Transverse colon (tissue), 4 donors: ENCODE measurements around the gene STRN3. TPM values are rescaled to one million over a fixed set of nuclear protein-coding genes. Genes with fewer than 3 reads are reported as not detected.

Experiments used
- DNase-seq: peaks from one replicate; pipeline ENCODE4 v3.0.0-alpha.2; 2019
- H3K27ac ChIP-seq, 4 donors: fragments of 200-600 bp; sonication (generic); 2 replicates each; pipeline ENCODE4 v1.5.1; 2016 to 2018; ENCODE audit warnings: inconsistent platforms in 4 of 4
- H3K27me3 ChIP-seq: fragments of 200-600 bp; sonication (generic); 2 replicates; pipeline ENCODE4 v1.5.1; 2017; ENCODE audit warnings: inconsistent platforms
- H3K36me3 ChIP-seq, 4 donors: fragments of 200-600 bp; sonication (generic); 2 replicates each; pipeline ENCODE4 v1.5.1; 2017 to 2019; ENCODE audit warnings: inconsistent platforms in 4 of 4
- H3K4me1 ChIP-seq, 4 donors: fragments of 200-600 bp; sonication (generic); 2 replicates each; pipeline ENCODE4 v1.5.1; 2017 to 2020; ENCODE audit warnings: inconsistent platforms in 4 of 4
- H3K4me3 ChIP-seq, 4 donors: fragments of 200-600 bp; sonication (generic); 1 replicate in 1 of 4; 2 replicates in 3 of 4; pipeline versions ENCODE4 v1.5.1 to v1.6.1; 2017 to 2019; ENCODE audit warnings: inconsistent platforms in 4 of 4
- H3K9me3 ChIP-seq, 2 donors: fragments of 200-600 bp; sonication (generic); 2 replicates each; pipeline ENCODE4 v1.5.1; 2017 to 2019; ENCODE audit warnings: inconsistent platforms in 2 of 2
- CTCF ChIP-seq, 5 experiments: fragments of 200-600 bp in 3 of 5; fragments of 450-650 bp in 2 of 5; sonication (generic) in 3 of 5; IDR thresholded peaks; 1 replicate in 2 of 5; 2 replicates in 3 of 5; pipeline ENCODE4 v1.5.1; 2016 to 2017; ENCODE audit warnings: antibody characterized with exemption in 5 of 5, inconsistent platforms in 3 of 5, mild to moderate bottlenecking in 2 of 5, moderate library complexity in 1 of 5
- EP300 ChIP-seq: sonication (generic); formaldehyde crosslinking; IDR thresholded peaks from one replicate; pipeline ENCODE4 v1.6.1; 2017; ENCODE audit warnings: antibody characterized with exemption, low read depth
- POLR2A ChIP-seq: fragments of 450-650 bp; IDR thresholded peaks from one replicate; pipeline ENCODE4 v1.6.1; 2016; ENCODE audit warnings: antibody characterized with exemption, mild to moderate bottlenecking, moderate library complexity
- POLR2AphosphoS5 ChIP-seq, 3 donors: sonication (generic); formaldehyde crosslinking; IDR thresholded peaks; one replicate each; pipeline ENCODE4 v1.6.1; 2016; ENCODE audit warnings: antibody characterized with exemption in 3 of 3
- WGBS, 2 donors: methylation state at CpG; one replicate each; pipeline ENCODE4 v1.1.5; 2018; ENCODE audit warnings: low coverage in 1 of 2; 5-methylcytosine and 5-hydroxymethylcytosine counted together
- in situ Hi-C, 4 donors: fragments of 200-750 bp; cut with MboI; loops; one replicate each; pipeline versions ENCODE4 v1.15.0 to v1.15.1; 2017; ENCODE audit warnings: low sequenced_read_pairs in 3 of 4, low pct_ligation_motif_present in 1 of 4, low pct_unique_long_range_greater_than_20kb in 1 of 4
- intact Hi-C: fragments of 100-400 bp; cut with DNase I; formaldehyde crosslinking; loops from one replicate; pipeline ENCODE4 v1.15.1; 2023; ENCODE audit warnings: low total_unique reads
- total RNA-seq, 4 donors: library from RNA; depleted of rRNA; stranded (reverse); fragments of >200 nt; gene quantifications; one replicate each; pipeline ENCODE4 v1.1.0, GENCODE V29; 2016

The STRN3 gene
- total RNA-seq, 4 donors from 2014 or later = 42.3 to 57.5 (median 51.5) TPM

- peaks cover 0 to 1% (median 0%) of the 10 kb centered on the region in 4 donors for H3K36me3 ChIP-seq
- intact Hi-C loops = no loop called here
- no peak overlapping the region for H3K27ac ChIP-seq
- H3K4me3 ChIP-seq = no peak overlapping the region
- no peak for TF ChIP-seq EP300
- DNase-seq = no peak
- peaks cover 0 to 14% (median 3%) of the 10 kb centered on the region in 4 donors for H3K4me1 ChIP-seq
- H3K9me3 ChIP-seq = no peaks in the 10 kb centered on the region
- in situ Hi-C loops = no loop called here
- no peaks in the 10 kb centered on the region for H3K27me3 ChIP-seq
These were observed 97.7 kb downstream of the STRN3 start for GRCh38 chr14:30928462-30928861.

GRCh38 chr14:30925254-30925653 lies 100.9 kb downstream of the STRN3 start:
- Histone ChIP-seq H3K27ac (no peak overlapping the region), H3K27me3 (no peaks in the 10 kb centered on the region), H3K4me3 (no peak overlapping the region), H3K36me3 (no peaks in the 10 kb centered on the region), H3K9me3 (no peaks in the 10 kb centered on the region), H3K4me1 (peaks cover 0 to 16% (median 3%) of the 10 kb centered on the region in 4 donors)
- in situ Hi-C loops (no loop called here), intact Hi-C loops (no loop called here)
- 88 to 90% methylated on average over 2 of the region's 2 CpGs for WGBS, 2 donors
- TF ChIP-seq CTCF (IDR thresholded peaks at IDR 0.05) (no peak), EP300 (no peak), POLR2AphosphoS5 (IDR thresholded peaks at IDR 0.05) (no peak), POLR2A (no peak)
- no peak for DNase-seq

- TF ChIP-seq CTCF (IDR thresholded peaks at IDR 0.05) (no peak), POLR2AphosphoS5 (IDR thresholded peaks at IDR 0.05) (no peak), POLR2A (no peak), EP300 (no peak)
- in situ Hi-C loops = loop anchor here in 2 of 4 donors (25.0 kb wide), 1 partner anchor 259 kb away; no protein-coding TSS in a partner anchor
- intact Hi-C loops = no loop called here
These were observed 104.4 kb downstream of the STRN3 start for GRCh38 chr14:30921788-30922187.

GRCh38 chr14:30921305-30921704 lies 104.9 kb downstream of the STRN3 start:
- Histone ChIP-seq H3K4me1 (peaks cover 0 to 5% (median 0%) of the 10 kb centered on the region in 4 donors), H3K36me3 (no peaks in the 10 kb centered on the region), H3K27me3 (no peaks in the 10 kb centered on the region), H3K9me3 (no peaks in the 10 kb centered on the region), H3K27ac (no peak overlapping the region), H3K4me3 (no peak overlapping the region)
- intact Hi-C loops = no loop called here
- 43 to 47% methylated on average over 1 of the region's 1 CpG for WGBS, 2 donors
- DNase-seq = no peak
- in situ Hi-C loops = loop anchor here in 2 of 4 donors (25.0 kb wide), 1 partner anchor 259 kb away; no protein-coding TSS in a partner anchor
- TF ChIP-seq EP300 = no peak
- TF ChIP-seq POLR2A = no peak
- no peak for TF ChIP-seq POLR2AphosphoS5 (IDR thresholded peaks at IDR 0.05)

More at GRCh38 chr14:30921788-30922187, 104.4 kb downstream of the STRN3 start:
- H3K9me3 ChIP-seq = no peaks in the 10 kb centered on the region
- no peak overlapping the region for H3K27ac ChIP-seq
- H3K36me3 ChIP-seq = no peaks in the 10 kb centered on the region
- DNase-seq = no peak
- no peaks in the 10 kb centered on the region for H3K27me3 ChIP-seq
- H3K4me3 ChIP-seq = no peak overlapping the region
- WGBS, 2 donors = 100% methylated on average over 2 of the region's 2 CpGs
- H3K4me1 ChIP-seq = peaks cover 0 to 5% (median 0%) of the 10 kb centered on the region in 4 donors

- DNase-seq = no peak
- H3K9me3 ChIP-seq = no peaks in the 10 kb centered on the region
- no peak overlapping the region for H3K27ac ChIP-seq
- TF ChIP-seq POLR2A (no peak), CTCF (IDR thresholded peaks at IDR 0.05) (no peak), POLR2AphosphoS5 (IDR thresholded peaks at IDR 0.05) (no peak), EP300 (no peak)
- intact Hi-C loops = no loop called here
- WGBS, 2 donors = 69 to 79% methylated on average over 2 of the region's 2 CpGs
- H3K4me1 ChIP-seq = no peaks in the 10 kb centered on the region
- in situ Hi-C loops = loop anchor here in 2 of 4 donors (25.0 kb wide), 1 partner anchor 253 kb away; no protein-coding TSS in a partner anchor
- no peaks in the 10 kb centered on the region for H3K27me3 ChIP-seq
- no peak overlapping the region for H3K4me3 ChIP-seq
- H3K36me3 ChIP-seq = peaks cover 0 to 3% (median 0%) of the 10 kb centered on the region in 4 donors
These were observed 110.6 kb downstream of the STRN3 start for GRCh38 chr14:30915596-30915995.
